ENCODE data around the gene RASSF3.
A peak's percentile ranks its signal among the peaks of the same experiment; 100 is the strongest.
"Not testable (repeated sequence)": the region's sequence is repeated elsewhere in the genome, so short reads cannot be mapped to it uniquely, and the experiment has no call there.

Gene RASSF3

DNA sequence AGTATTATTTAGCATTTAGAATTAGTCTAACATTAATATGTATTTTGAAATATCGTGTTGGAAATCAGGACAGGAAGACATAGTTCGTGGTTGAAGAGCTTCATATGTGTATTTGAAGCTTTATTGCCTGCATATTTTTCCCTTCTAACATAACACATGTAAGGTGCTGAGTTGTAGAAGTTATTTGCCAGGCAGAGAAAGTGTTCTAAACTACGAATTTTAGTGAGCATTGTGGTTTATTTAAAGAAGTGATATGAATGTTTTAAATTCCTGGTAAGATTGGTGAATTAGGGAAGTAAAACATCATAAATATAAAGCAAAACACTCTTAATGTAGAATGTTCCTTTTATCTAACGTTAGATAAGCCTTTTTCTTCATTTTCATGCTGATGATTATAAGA is 2.5 kb downstream of the RASSF3 start:
- peaks cover 36% of the 10 kb centered on the region for H3K4me1 Mint-ChIP-seq
- H3K27me3 Mint-ChIP-seq (ENCODE audit: low read depth), result no peaks in the 10 kb centered on the region
- H3K4me3 Mint-ChIP-seq, result peak overlapping the region; percentile 79 to 91 (median 82)
- H3K36me3 Mint-ChIP-seq (ENCODE audit: low read depth), result peaks cover 14% of the 10 kb centered on the region
- H3K27ac Mint-ChIP-seq, result peak overlapping the region in 2 of 3 experiments; percentile 24 to 75
- TF ChIP-seq, protein P1, sequence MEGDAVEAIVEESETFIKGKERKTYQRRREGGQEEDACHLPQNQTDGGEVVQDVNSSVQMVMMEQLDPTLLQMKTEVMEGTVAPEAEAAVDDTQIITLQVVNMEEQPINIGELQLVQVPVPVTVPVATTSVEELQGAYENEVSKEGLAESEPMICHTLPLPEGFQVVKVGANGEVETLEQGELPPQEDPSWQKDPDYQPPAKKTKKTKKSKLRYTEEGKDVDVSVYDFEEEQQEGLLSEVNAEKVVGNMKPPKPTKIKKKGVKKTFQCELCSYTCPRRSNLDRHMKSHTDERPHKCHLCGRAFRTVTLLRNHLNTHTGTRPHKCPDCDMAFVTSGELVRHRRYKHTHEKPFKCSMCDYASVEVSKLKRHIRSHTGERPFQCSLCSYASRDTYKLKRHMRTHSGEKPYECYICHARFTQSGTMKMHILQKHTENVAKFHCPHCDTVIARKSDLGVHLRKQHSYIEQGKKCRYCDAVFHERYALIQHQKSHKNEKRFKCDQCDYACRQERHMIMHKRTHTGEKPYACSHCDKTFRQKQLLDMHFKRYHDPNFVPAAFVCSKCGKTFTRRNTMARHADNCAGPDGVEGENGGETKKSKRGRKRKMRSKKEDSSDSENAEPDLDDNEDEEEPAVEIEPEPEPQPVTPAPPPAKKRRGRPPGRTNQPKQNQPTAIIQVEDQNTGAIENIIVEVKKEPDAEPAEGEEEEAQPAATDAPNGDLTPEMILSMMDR (IDR thresholded peaks at IDR 0.05; ENCODE audit: unreplicated experiment in 3 of 3), result no peak
- H3K9me3 Mint-ChIP-seq, result no peaks in the 10 kb centered on the region

DNA sequence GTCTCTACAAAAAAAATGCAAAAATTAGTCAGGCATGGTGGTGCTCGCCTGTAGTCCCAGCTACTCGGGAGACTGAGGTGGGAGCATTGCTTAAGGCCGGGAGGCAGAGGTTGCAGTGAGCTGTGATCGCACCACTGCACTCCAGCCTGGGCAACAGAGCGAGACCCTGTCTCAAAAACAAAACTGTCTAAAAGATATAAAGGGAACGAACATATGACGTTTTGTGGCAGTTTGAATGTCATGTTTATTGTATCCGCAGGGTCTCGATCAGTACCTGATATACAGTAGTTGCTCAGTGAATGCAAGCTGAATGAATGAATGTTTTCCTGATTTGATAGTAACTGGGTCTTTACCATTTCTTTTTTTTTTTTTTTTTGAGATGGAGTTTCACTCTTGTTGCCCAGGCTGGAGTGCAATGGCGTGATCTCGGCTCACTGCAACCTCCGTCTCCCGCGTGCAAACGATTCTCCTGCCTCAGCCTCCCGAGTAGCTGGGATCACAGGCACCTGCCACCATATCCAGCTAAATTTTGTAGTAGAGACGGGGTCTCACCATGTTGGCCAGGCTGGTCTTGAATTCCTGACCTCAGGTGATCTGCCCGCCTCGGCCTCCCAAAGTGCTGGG is 3.6 kb downstream of the RASSF3 start:
- Mint-ChIP-seq H3K4me3 (peak overlapping the region in 1 of 3 experiments; percentile 27), H3K4me1 (peaks cover 35% of the 10 kb centered on the region), H3K36me3 (ENCODE audit: low read depth) (peaks cover 14% of the 10 kb centered on the region)
- H3K27ac Mint-ChIP-seq; H3K27me3 Mint-ChIP-seq (ENCODE audit: low read depth); H3K9me3 Mint-ChIP-seq: not testable (repeated sequence)

DNA sequence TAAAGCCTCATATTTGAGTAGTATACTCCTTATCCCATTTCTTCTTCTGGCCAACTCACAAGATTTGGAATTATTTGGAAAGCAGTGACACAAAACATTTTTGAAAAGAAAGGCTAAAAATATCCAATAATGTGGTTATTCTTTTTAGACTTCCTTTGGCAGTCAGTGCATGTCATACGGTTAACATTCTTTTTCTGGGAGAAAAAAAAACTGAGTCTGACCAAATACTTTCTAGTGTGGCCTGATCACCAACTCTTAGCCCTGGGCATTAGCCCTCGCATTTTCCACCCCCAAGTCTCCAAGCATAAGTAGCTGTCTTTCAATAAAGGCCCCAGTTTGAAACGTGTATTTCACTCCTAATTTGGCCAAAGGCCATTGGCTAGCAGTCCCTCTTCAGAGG is 5.9 kb downstream of the RASSF3 start:
- peaks cover 14% of the 10 kb centered on the region for H3K36me3 Mint-ChIP-seq (ENCODE audit: low read depth)
- peaks cover 39% of the 10 kb centered on the region for H3K4me1 Mint-ChIP-seq
- peak overlapping the region in 1 of 3 experiments; percentile 15 for H3K4me3 Mint-ChIP-seq
- H3K27ac Mint-ChIP-seq, result peak overlapping the region in 2 of 3 experiments; percentile 61 to 88
- TF ChIP-seq, protein P1 (IDR thresholded peaks at IDR 0.05; ENCODE audit: unreplicated experiment in 3 of 3), result no peak
- H3K27me3 Mint-ChIP-seq (ENCODE audit: low read depth), result no peaks in the 10 kb centered on the region
- H3K9me3 Mint-ChIP-seq, result no peaks in the 10 kb centered on the region

DNA sequence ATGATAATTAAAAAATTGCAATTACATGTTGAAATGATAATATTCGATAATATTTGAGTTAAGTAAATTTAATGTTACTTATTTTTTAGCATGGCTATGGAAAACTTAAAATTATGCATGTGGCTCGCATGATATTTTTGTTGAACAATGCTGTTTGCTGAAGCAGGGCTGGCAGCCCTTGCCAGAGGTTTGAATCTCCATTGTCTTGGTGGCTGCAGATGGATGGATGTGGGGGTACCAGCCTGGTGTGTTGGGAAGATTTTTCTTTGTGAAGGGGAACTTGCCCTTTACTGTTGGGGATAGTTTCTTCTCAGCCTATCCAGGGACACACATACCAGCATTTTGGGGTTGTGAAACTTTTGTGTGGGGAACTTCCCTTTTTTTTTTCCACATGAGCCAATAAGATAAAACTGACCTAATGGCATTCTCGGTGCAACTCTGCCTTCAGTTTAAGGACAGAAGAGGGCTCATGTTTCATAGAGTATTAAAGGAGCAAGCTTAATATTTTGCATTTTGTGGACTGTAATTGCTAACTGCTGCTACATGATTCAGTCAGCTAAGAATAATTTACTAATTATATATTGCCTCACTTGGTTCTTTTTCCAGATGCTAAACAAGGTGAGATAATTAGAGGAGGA is 8.8 kb downstream of the RASSF3 start:
- Mint-ChIP-seq H3K27me3 (ENCODE audit: low read depth) (no peaks in the 10 kb centered on the region), H3K4me3 (no peak overlapping the region), H3K27ac (peak overlapping the region in 2 of 3 experiments; percentile 46 to 73), H3K4me1 (peaks cover 29% of the 10 kb centered on the region), H3K36me3 (ENCODE audit: low read depth) (peaks cover 9% of the 10 kb centered on the region), H3K9me3 (no peaks in the 10 kb centered on the region)
- TF ChIP-seq, protein P1 (IDR thresholded peaks at IDR 0.05; ENCODE audit: unreplicated experiment in 3 of 3), result no peak

DNA sequence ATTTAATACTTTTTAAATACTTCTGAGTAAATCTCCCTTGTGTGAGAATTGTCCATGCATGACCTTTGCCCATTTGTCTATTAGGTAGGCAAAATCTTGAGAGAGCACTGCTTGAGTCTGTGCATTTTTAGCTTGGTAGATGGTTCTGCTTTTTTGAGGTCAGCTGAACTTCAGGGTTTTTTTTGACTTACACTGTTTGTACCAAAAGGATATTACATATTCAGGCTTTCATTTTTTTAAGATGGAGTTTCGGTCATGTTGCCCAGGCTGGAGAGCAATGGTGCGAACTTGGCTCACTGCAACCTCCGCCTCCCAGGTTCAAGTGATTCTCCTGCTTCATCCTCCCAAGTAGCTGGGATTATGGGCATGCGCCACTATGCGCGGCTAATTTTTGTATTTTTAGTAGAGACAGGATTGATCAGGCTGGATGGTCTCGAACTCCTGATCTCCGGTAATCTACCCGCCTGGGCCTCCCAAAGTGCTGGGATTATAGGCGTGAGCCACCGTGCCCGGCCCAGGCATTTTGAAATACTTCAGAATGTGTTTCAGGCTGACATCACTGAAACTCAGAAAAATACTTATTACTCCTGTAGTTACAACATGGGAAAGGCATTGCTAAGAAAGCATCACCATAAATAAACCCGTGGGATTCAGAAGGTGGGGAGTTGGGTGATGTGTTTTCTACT is 11.1 kb downstream of the RASSF3 start:
- no peak overlapping the region for H3K4me3 Mint-ChIP-seq
- TF ChIP-seq, protein P1 (IDR thresholded peaks at IDR 0.05; ENCODE audit: unreplicated experiment in 3 of 3), result no peak
- H3K36me3 Mint-ChIP-seq (ENCODE audit: low read depth), result no peaks in the 10 kb centered on the region
- no peaks in the 10 kb centered on the region for H3K9me3 Mint-ChIP-seq
- H3K4me1 Mint-ChIP-seq, result peaks cover 29% of the 10 kb centered on the region
- H3K27ac Mint-ChIP-seq, result no peak overlapping the region
- H3K27me3 Mint-ChIP-seq (ENCODE audit: low read depth), result no peaks in the 10 kb centered on the region

DNA sequence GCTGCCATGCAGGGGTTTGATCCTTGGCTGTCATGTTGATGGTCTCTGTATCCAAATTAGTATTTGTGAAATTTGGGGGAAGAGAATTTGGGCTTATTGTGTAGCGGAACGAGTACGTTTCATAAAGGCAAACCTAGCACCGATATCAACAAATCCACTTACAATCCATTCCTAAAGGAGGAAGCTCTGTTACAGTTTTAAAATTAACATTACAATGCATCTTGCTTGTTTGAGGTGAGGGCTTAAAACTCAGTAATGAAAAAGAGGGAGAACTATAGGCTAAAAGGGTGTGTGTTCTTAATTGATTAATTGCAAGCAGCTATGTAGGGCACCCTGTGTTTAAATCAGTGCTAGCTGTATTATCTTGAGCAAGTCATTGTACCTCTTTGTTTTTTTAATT is 13.7 kb downstream of the RASSF3 start:
- TF ChIP-seq, protein P1 (IDR thresholded peaks at IDR 0.05; ENCODE audit: unreplicated experiment in 3 of 3), result no peak
- Mint-ChIP-seq H3K4me3 (no peak overlapping the region), H3K27ac (peak overlapping the region; percentile 42 to 98 (median 48)), H3K27me3 (ENCODE audit: low read depth) (no peaks in the 10 kb centered on the region), H3K4me1 (peaks cover 32% of the 10 kb centered on the region), H3K9me3 (no peaks in the 10 kb centered on the region), H3K36me3 (ENCODE audit: low read depth) (no peaks in the 10 kb centered on the region)
